ENCODE results near the gene PLPPR3. TPM values are rescaled to one million over a fixed set of nuclear protein-coding genes. Genes with fewer than 3 reads are reported as not detected.
A peak's percentile ranks its signal among the peaks of the same experiment; 100 is the strongest.

The PLPPR3 gene
- polyA plus RNA-seq, 1 experiment = 1.1 TPM

GRCh38 chr19:862581-863314, 41.0 kb upstream of the PLPPR3 start:
- no peak for TF ChIP-seq CTCF (IDR thresholded peaks at IDR 0.05; ENCODE audit: insufficient read depth, low read depth, low read length)
- DNase-seq (ENCODE audit: low read depth) = no peak
- H3K27me3 ChIP-seq (ENCODE audit: control insufficient read depth, insufficient read depth, low read length) = no peaks in the 10 kb centered on the region
- CTCF ChIA-PET = interaction anchor here (0.8 to 2.4 kb wide), 16 partner anchors 10 to 164 kb away, joined by 3 to 23 read pairs (median 5); partner anchors contain the start of genes CNN2, RNU6-9 and WDR18
- peaks cover 4% of the 10 kb centered on the region for H3K36me3 ChIP-seq (ENCODE audit: control insufficient read depth, insufficient read depth, low read length)
- POLR2A ChIA-PET = no interaction called here
- H3K4me3 ChIP-seq (ENCODE audit: low read depth, low read length) = peak overlapping the region; percentile 23

GRCh38 chr19:861756-862580, 40.2 kb upstream of the PLPPR3 start:
- DNase-seq (ENCODE audit: low read depth) = no peak
- ChIA-PET CTCF (interaction anchor here (0.6 to 2.4 kb wide), 5 partner anchors 32 to 233 kb away, joined by 3 to 12 read pairs (median 5); partner anchors contain the start of genes RNU6-9 and WDR18), POLR2A (no interaction called here)
- H3K4me3 ChIP-seq (ENCODE audit: low read depth, low read length) = no peak overlapping the region
- no peaks in the 10 kb centered on the region for H3K27me3 ChIP-seq (ENCODE audit: control insufficient read depth, insufficient read depth, low read length)
- no peaks in the 10 kb centered on the region; the same call in 1 of the 2 replicates for H3K36me3 ChIP-seq (ENCODE audit: control insufficient read depth, insufficient read depth, low read length)
- TF ChIP-seq CTCF (IDR thresholded peaks at IDR 0.05; ENCODE audit: insufficient read depth, low read depth, low read length) = peak; percentile 28; the same call in 1 of the 2 replicates

DNA sequence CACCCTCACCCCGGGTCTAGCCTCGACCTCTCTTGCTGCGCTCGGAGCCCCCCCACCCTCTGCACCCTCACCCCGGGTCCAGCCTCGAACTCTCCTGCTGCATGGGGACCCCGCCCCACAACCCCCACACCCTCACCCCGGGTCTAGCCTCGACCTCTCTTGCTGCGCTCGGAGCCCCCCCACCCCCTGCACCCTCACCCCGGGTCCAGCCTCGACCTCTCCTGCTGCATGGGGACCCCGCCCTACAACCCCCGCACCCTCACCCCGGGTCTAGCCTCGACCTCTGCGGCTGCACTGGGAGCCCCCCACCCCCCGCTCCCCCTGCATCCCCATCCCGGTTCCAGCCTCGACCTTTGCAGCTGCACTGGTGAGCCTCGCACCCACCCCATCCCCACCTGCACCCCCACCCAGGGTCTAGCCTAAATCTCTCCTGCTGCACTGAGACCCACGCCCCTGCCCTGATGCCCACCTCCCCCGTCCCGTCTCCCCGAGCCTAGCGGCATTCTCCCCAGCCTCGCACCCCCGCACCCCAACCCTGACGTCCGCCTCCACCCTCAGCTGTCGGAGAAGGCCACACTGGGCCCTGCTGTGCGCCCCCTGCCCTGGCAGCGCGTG, 39.5 kb upstream of the PLPPR3 start:
- CTCF ChIA-PET = interaction anchor here (0.6 to 1.3 kb wide), 2 partner anchors 91 to 233 kb away, joined by 3 read pairs; no protein-coding TSS in a partner anchor
- no peak overlapping the region; the same call in 1 of the 2 replicates for H3K4me3 ChIP-seq (ENCODE audit: low read depth, low read length)

GRCh38 chr19:858868-859843, 37.4 kb upstream of the PLPPR3 start, which contains the start of gene CFD:
Gene CFD (plus strand): TSS chr19:859664. CDS start chr19:859690, 26 bp downstream.
- no peak for DNase-seq (ENCODE audit: low read depth)

More for the DNA sequence above, 39.5 kb upstream of the PLPPR3 start:
- POLR2A ChIA-PET = no interaction called here
- Histone ChIP-seq H3K36me3 (ENCODE audit: control insufficient read depth, insufficient read depth, low read length) (no peaks in the 10 kb centered on the region), H3K27me3 (ENCODE audit: control insufficient read depth, insufficient read depth, low read length) (no peaks in the 10 kb centered on the region)
- TF ChIP-seq CTCF (IDR thresholded peaks at IDR 0.05; ENCODE audit: insufficient read depth, low read depth, low read length) = no peak
- no peak for DNase-seq (ENCODE audit: low read depth)

More at GRCh38 chr19:858868-859843, 37.4 kb upstream of the PLPPR3 start, which contains the start of gene CFD:
- Histone ChIP-seq H3K27me3 (ENCODE audit: control insufficient read depth, insufficient read depth, low read length) (no peaks in the 10 kb centered on the region), H3K4me3 (ENCODE audit: low read depth, low read length) (peak within 1 kb of the TSS; percentile 44), H3K36me3 (ENCODE audit: control insufficient read depth, insufficient read depth, low read length) (no peaks in the 10 kb centered on the region)
- no peak for TF ChIP-seq CTCF (IDR thresholded peaks at IDR 0.05; ENCODE audit: insufficient read depth, low read depth, low read length)
- ChIA-PET CTCF (interaction anchor here (0.6 to 1.8 kb wide), 9 partner anchors 8 to 142 kb away, joined by 3 to 5 read pairs (median 3); no protein-coding TSS in a partner anchor), POLR2A (no interaction called here)

Measured in BJ (cell line).